ENCODE data around the gene SLC45A3. TPM values are rescaled to one million over a fixed set of nuclear protein-coding genes. Genes with fewer than 3 reads are reported as not detected.
"Not testable (repeated sequence)": the region's sequence is repeated elsewhere in the genome, so short reads cannot be mapped to it uniquely, and the experiment has no call there.

Gene SLC45A3
- total RNA-seq: 1 to 10 TPM in 2 of 4 donors, under 1 TPM in 2; 0.51 to 4.1 (median 1.6) TPM

DNA sequence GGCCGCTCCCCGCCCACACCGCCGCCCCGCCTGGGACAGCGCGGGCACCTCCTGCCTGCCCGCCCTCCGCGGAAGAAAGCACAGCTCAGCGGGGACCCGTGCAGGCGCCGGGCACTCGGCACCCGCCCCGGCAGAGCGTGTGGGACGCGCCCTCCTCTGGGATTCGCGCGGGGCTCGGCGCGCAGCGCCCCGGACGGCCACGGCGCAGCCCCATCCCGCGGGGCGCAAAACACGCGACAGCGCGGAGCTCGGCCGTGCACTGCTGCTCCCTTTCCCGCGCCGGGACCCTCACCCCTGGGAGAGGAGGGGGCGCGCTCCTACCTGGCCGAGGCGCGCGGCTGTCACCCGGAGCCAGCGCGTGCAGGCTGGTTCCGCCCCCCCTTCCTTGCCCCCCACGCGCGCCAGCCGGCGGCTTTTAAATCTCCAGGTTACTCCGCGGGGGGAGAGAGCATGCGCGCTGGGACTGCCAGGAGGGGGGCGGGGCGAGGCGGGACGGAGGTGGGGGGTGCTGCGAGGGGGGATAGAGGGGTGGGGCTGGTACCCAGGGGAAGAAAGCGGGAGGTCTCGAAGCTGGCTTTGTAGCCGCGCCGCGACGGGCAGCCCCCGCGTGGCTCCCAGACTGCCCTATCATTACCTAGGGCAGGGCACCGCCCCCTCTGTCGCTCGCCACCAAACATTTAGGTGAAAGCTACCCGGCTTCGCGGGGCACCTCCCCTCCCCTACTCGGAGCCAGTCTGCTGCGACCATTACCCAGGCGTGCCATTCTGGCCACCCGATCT, at the start of gene SLC45A3:
TSS of gene SLC45A3 (minus strand) at position 437 of the 779 bp plus-strand sequence. CDS start 15,853 bp downstream, outside the sequence.
- Histone ChIP-seq H3K27me3 (no peaks in the 10 kb centered on the region), H3K9me3 (no peaks in the 10 kb centered on the region), H3K36me3 (no peaks in the 10 kb centered on the region), H3K4me1 (peaks cover 0 to 7% of the 10 kb centered on the region in 2 donors), H3K27ac (peak within 1 kb of the TSS; percentile 59 to 62), H3K4me3 (peak within 1 kb of the TSS; percentile 10 to 73)
- TF ChIP-seq CTCF (IDR thresholded peaks at IDR 0.05) (no peak), POLR2A (IDR thresholded peaks at IDR 0.05) (peak in 1 of 2 donors; percentile 14)
- intact Hi-C loops (cut with DNase I; ENCODE audit: low total_unique reads): no loop called here
- peak in 1 of 2 donors; percentile 40 for DNase-seq

GRCh38 chr1:205726619-205727125, 46.4 kb upstream of the SLC45A3 start:
- H3K4me1 ChIP-seq: no peaks in the 10 kb centered on the region
- no peaks in the 10 kb centered on the region for H3K36me3 ChIP-seq
- H3K9me3 ChIP-seq: no peaks in the 10 kb centered on the region
- H3K4me3 ChIP-seq: no peak overlapping the region
- no peak for DNase-seq
- H3K27ac ChIP-seq: no peak overlapping the region
- intact Hi-C loops (cut with DNase I; ENCODE audit: low total_unique reads): no loop called here
- no peaks in the 10 kb centered on the region for H3K27me3 ChIP-seq
- TF ChIP-seq CTCF (IDR thresholded peaks at IDR 0.05) (no peak), POLR2A (IDR thresholded peaks at IDR 0.05) (no peak)

- Histone ChIP-seq H3K4me3 (no peak overlapping the region), H3K4me1 (no peaks in the 10 kb centered on the region), H3K27ac (no peak overlapping the region), H3K27me3 (no peaks in the 10 kb centered on the region), H3K36me3 (no peaks in the 10 kb centered on the region), H3K9me3 (no peaks in the 10 kb centered on the region)
- no peak for DNase-seq
- TF ChIP-seq CTCF (IDR thresholded peaks at IDR 0.05) (no peak), POLR2A (IDR thresholded peaks at IDR 0.05) (no peak)
- intact Hi-C loops (cut with DNase I; ENCODE audit: low total_unique reads): no loop called here
These were observed 45.2 kb upstream of the SLC45A3 start for GRCh38 chr1:205725514-205725913.

DNA sequence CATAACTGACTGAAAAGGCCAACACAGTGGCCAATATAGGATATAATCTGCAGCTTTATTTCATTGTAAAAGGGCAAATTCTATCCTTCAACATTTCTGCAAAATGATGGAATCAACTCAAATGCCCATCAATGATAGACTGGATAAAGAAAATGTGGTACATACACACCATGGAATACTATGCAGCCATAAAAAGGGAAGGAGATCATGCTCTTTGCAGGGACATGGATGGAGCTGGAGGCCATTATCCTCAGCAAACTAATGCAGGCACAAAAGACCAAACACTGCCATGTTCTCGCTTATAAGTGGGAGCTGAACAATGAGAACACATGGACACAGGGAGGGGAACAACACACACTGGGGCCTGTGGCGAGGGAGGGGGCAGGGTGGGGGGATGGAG, 40.4 kb upstream of the SLC45A3 start:
- intact Hi-C loops (cut with DNase I; ENCODE audit: low total_unique reads): not testable (repeated sequence)

GRCh38 chr1:205719762-205720161, 39.5 kb upstream of the SLC45A3 start:
- H3K9me3 ChIP-seq: no peaks in the 10 kb centered on the region
- H3K4me3 ChIP-seq: no peak overlapping the region
- H3K4me1 ChIP-seq: no peaks in the 10 kb centered on the region
- H3K27me3 ChIP-seq: no peaks in the 10 kb centered on the region
- TF ChIP-seq POLR2A (IDR thresholded peaks at IDR 0.05) (no peak), CTCF (IDR thresholded peaks at IDR 0.05) (no peak)
- no peaks in the 10 kb centered on the region for H3K36me3 ChIP-seq
- intact Hi-C loops (cut with DNase I; ENCODE audit: low total_unique reads): no loop called here
- DNase-seq: no peak
- no peak overlapping the region for H3K27ac ChIP-seq

More for the DNA sequence above, 40.4 kb upstream of the SLC45A3 start:
- not testable (repeated sequence) for DNase-seq, H3K36me3 ChIP-seq, H3K9me3 ChIP-seq, H3K27ac ChIP-seq, H3K4me3 ChIP-seq, H3K4me1 ChIP-seq, H3K27me3 ChIP-seq
